ENCODE measurements around the gene C1orf174.

- no peak for TF ChIP-seq POLR2A (IDR thresholded peaks at IDR 0.05)
- TF ChIP-seq CTCF (IDR thresholded peaks at IDR 0.05) = no peak
Measured at GRCh38 chr1:3896396-3897000, 3.6 kb downstream of the C1orf174 start.
